HG02884 (cell line): ENCODE results near the gene SH3BP5.

Experiments used
- ATAC-seq: cut with Tn5 transposase; IDR thresholded peaks from one replicate; pipeline ENCODE4 v1.9.1; 2021; ENCODE audit warnings: mild to moderate bottlenecking, moderate library complexity; ENCODE audit not compliant: unreplicated experiment

The SH3BP5 gene

DNA sequence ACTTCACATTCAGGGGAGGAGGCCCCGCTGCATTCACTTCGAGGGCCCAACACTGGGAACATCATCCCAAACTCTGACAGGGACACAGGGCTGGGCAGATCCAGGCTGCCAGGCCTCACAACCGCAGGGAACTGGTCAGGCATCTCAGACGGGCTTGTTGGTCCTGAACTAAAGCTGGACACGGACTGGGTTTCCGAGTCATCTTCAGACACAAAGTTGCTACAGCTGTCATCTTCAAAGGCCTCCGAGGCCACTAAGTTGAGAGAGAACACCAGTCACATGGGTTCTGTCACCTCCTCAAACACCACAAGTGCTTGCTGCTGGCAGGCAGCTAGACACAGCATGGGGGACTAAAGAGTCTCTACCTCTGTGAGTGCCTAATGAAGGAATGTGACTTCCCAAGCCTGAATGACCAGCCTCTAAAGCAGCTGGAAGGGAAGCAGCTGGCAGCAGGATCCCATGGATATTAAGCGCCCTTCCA lies 75.5 kb downstream of the SH3BP5 start:
- no peak for ATAC-seq

- no peak for ATAC-seq
Observed at GRCh38 chr3:15255215-15255614, 77.2 kb downstream of the SH3BP5 start.

DNA sequence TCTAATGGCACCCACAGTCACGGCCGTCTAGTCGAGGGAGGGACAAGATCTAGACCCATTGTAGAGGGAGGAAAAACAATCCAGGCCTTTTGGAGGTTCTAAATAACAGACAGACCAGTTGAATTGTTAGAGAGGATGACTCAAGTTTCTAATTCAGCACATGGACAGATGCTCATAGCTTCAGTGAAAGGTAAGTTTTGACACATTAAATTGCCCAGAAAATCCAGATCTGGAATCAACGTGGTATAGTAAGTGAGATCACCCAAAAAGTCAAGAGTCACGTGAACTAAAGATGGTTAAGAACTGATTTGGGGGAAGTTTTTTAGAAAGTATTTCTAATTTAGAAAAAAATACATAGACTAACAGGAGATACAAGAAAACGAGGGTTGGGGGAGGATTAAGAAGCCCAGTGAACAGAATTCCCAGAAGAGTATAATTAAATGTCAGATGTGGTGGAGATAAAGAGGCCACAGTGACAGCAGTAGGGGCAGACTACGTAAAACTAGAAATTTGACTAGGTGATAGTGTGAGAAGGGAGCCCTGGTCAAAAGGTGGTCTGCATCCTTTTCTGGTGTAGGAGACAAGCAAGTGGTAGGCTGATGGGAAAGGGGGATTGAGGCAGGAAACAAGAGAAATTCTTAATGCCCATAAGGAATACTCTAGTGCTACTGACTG lies 79.2 kb downstream of the SH3BP5 start:
- no peak for ATAC-seq

GRCh38 chr3:15246186-15246585 lies 86.2 kb downstream of the SH3BP5 start:
- no peak for ATAC-seq

DNA sequence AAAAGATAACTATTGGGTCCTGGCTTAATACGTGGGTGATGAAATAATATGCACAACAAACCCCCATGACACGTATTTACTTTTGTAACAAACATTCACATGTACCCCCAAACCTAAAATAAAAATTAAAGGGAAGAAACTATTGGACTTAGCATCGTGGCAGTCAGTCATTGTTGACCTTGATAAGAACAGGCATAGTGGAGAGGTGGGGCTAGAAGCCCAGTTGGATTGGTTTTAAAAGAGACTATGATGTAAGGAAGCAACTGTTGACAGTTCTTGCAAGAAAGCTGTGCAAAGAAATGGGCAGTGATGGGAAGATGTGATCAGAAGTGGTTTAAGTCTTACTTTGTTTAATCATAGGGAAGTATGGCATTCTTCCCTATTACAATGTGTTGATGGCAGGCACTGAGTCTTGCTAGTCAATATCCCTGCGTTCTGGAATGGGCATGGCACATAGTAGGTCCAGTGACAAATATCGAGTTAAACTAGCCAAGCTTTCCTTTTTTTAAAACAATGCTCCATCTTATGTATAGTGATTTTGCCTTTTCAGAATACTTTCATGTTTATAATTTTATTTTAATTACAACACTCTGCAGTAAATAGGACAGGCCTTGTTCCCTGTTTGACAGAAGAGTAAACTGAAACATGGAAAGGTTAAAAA lies 88.4 kb downstream of the SH3BP5 start:
- no peak for ATAC-seq

GRCh38 chr3:15241341-15241740 lies 91.0 kb downstream of the SH3BP5 start:
- no peak for ATAC-seq

GRCh38 chr3:15229262-15229661 lies 103.1 kb downstream of the SH3BP5 start:
- no peak for ATAC-seq

GRCh38 chr3:15228147-15228546 lies 104.2 kb downstream of the SH3BP5 start:
- ATAC-seq = no peak

- no peak for ATAC-seq
Observed at GRCh38 chr3:15223685-15224572, 108.5 kb downstream of the SH3BP5 start.

- ATAC-seq = no peak
Observed at GRCh38 chr3:15221574-15222217, 110.7 kb downstream of the SH3BP5 start.

- ATAC-seq = no peak
Observed at GRCh38 chr3:15220661-15221060, 111.7 kb downstream of the SH3BP5 start.

- ATAC-seq = no peak
Observed at GRCh38 chr3:15220056-15220455, 112.3 kb downstream of the SH3BP5 start.

DNA sequence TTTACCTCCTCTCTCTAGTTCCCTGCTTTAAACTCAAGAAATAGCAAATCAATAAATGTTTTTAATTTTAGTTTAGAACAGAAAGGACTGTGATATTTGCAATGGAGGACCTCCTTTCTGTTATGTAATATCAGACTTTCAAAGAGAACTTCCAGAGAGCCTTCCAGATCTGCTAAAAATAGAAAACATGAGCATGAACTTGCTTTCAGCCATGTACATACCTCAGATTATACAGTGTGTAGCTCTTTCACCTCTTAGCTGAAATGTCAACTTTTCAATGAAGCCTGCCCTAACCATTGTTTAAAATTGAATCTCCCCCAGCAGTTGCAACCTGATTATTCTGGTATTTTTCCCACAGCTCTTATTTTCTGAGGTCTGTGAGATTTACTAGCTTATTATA lies 113.7 kb downstream of the SH3BP5 start:
- no peak for ATAC-seq

GRCh38 chr3:15217841-15218267 lies 114.5 kb downstream of the SH3BP5 start:
- no peak for ATAC-seq

DNA sequence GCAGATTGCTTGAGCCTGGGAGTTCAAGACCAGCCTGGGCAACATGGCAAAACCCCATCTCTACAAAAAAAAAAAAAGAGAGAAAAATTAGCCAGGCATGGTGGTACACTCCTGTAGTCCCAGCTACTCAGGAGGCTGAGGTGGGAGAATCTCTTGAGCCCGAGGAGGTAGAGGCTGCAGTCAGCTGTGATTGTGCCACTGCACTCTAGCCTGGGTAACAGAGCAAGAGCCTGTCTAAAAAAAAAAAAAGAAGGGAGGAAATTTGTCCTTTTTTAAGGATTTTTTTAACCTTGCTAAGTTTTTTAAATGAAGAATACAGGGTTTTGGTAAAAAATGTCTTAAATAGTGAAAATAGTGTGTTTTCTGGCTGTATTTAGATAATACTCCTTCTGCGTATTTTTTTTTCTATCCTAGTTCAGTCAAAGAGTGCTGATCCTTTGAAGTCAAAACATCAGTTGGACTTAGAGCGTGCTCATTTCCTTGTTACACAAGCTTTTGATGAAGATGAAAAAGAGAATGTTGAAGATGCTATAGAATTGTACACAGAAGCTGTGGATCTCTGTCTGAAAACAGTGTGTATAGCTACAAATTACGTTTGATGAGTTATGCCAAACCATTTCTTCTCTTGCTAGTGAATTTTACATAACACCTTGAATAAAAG lies 115.2 kb downstream of the SH3BP5 start:
- no peak for ATAC-seq

GRCh38 chr3:15216501-15216900 lies 115.9 kb downstream of the SH3BP5 start:
- ATAC-seq = no peak

DNA sequence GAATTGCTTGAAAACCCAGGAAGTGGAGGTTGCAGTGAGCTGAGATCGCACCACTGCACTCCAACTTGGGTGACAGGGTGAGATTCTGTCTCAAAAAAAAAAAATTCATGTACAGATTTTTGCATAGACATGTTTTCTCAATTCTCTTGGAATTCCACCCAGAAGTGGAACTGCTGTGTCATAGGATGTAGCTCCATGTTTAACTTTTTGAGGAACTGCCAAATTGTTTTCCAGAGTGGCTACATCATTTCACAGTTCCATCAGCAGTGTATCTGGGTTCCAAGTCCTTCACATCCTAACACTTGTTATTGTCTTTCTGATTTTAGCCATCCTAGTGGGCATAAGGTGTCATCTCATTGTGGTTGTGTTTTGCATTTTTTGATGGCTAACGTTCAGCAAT lies 116.4 kb downstream of the SH3BP5 start:
- ATAC-seq = no peak

DNA sequence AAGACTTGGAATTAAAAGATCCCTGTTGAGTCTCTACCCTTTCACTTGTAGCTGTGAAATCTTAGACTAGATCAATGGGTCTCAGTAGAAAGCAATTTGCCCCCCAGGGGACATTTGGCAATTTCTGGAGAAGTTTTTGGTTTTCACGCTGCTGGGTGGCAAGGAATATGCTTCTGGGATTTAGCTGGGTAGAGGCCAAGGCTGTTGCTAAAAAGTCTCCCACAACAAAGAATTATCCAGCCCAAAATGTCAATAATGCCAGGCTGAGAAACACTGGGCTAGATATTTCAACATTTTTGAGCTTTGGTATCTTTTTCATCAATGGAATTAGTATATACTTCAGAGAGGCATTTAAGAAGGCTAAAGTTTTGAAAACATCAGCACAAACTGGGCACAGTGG lies 117.6 kb downstream of the SH3BP5 start:
- no peak for ATAC-seq

- ATAC-seq = no peak
Observed at GRCh38 chr3:15211937-15212336, 120.4 kb downstream of the SH3BP5 start.

- ATAC-seq = no peak
Observed at GRCh38 chr3:15207836-15208504, 124.4 kb downstream of the SH3BP5 start.
